NT2/D1 (cell line): ENCODE measurements around the gene PCDHGB6.

Source experiments
- SUZ12 ChIP-seq: IDR thresholded peaks from 2 replicates; pipeline ENCODE4 v1.6.1; 2011; ENCODE audit not compliant: insufficient read length, insufficient read depth; ENCODE audit errors: extremely low read depth
- YY1 ChIP-seq: IDR thresholded peaks from 2 replicates; pipeline ENCODE4 v1.6.1; 2011; ENCODE audit not compliant: insufficient read length, insufficient read depth
- ZNF274 ChIP-seq: IDR thresholded peaks from 2 replicates; pipeline ENCODE4 v1.6.1; 2011; ENCODE audit warnings: mild to moderate bottlenecking, low read depth, low read length

GRCh38 chr5:141382469-141383294 is 25.1 kb upstream of the PCDHGB6 start, which contains the start of gene PCDHGA7:
- TF ChIP-seq YY1 = no peak
- TF ChIP-seq SUZ12 = no peak
- TF ChIP-seq ZNF274 = no peak
